Panc1 (cell line): ENCODE measurements around the gene RNGTT. TPM values are rescaled to one million over a fixed set of nuclear protein-coding genes. Genes with fewer than 3 reads are reported as not detected.

Source experiments
- ATAC-seq: fragments of 200-7000 bp; cut with Tn5 transposase; 2 replicates; pipeline ENCODE4 v1.9.1; 2020; ENCODE audit warnings: mild to moderate bottlenecking, moderate library complexity
- BruUV-seq: library from RNA; stranded (reverse); fragments of 400-500 nt; replicated peaks from 2 replicates; lab custom pipeline; 2021; lab: Mats Ljungman, UMichigan
- CTCF ChIA-PET: fragments of 300-600 bp; sonication (Branson Sonifier 250); formaldehyde crosslinking; loops from one replicate; lab custom pipeline; 2022; ENCODE audit warnings: antibody characterized with exemption; lab: Charles Lee
- POLR2A ChIA-PET: fragments of 300-600 bp; sonication (Branson Sonifier 250); formaldehyde crosslinking; loops from one replicate; lab custom pipeline; 2022; ENCODE audit warnings: antibody characterized with exemption; lab: Charles Lee
- DNase-seq: peaks from one replicate; pipeline ENCODE4 v3.0.0-alpha.2; 2010; ENCODE audit warnings: low read depth, low spot score
- H3K27ac ChIP-seq: 2 replicates; pipeline ENCODE4 v1.5.1; 2011; ENCODE audit warnings: mild to moderate bottlenecking, low read length, inconsistent platforms
- H3K27me3 ChIP-seq: fragments of 200-500 bp; sonication (Bioruptor generic); 2 replicates; pipeline ENCODE4 v1.6.0; 2014; ENCODE audit warnings: low read length, inconsistent platforms; ENCODE audit not compliant: control insufficient read depth, insufficient read depth
- H3K36me3 ChIP-seq: fragments of 200-500 bp; sonication (Bioruptor generic); 2 replicates; pipeline ENCODE4 v1.5.1; 2014; ENCODE audit warnings: inconsistent platforms, mild to moderate bottlenecking, low read length, moderate library complexity; ENCODE audit not compliant: control insufficient read depth, insufficient read depth
- H3K4me1 ChIP-seq: 2 replicates; pipeline ENCODE4 v1.5.1; 2011; ENCODE audit warnings: inconsistent platforms, mild to moderate bottlenecking, low read length, moderate library complexity; ENCODE audit not compliant: control insufficient read depth, insufficient read depth
- H3K4me3 ChIP-seq, 2 experiments: 2 replicates each; pipeline ENCODE4 v1.5.1; 2011 to 2012; ENCODE audit warnings: low read depth in 2 of 2, low read length in 2 of 2, mild to moderate bottlenecking in 2 of 2, inconsistent platforms in 1 of 2, moderate library complexity in 1 of 2
- H3K9me3 ChIP-seq: fragments of 200-500 bp; sonication (Bioruptor generic); 2 replicates; pipeline ENCODE4 v1.5.1; 2014; ENCODE audit warnings: low read depth, mild to moderate bottlenecking, inconsistent platforms, low read length, moderate library complexity; ENCODE audit not compliant: control insufficient read depth, insufficient read depth
- POLR2AphosphoS5 ChIP-seq: IDR thresholded peaks from 2 replicates; pipeline ENCODE4 v1.6.1; 2012; ENCODE audit warnings: mild to moderate bottlenecking, low read depth, low read length, moderate library complexity
- REST ChIP-seq, 2 experiments: IDR thresholded peaks; 2 replicates each; pipeline ENCODE4 v1.6.1; 2011 to 2012; ENCODE audit warnings: low read depth in 2 of 2, control low read depth in 1 of 2, low read length in 1 of 2, mild to moderate bottlenecking in 1 of 2, moderate library complexity in 1 of 2; ENCODE audit not compliant: insufficient read depth in 1 of 2
- SIN3A ChIP-seq: IDR thresholded peaks from 2 replicates; pipeline ENCODE4 v1.6.1; 2012; ENCODE audit warnings: low read depth, mild to moderate bottlenecking, low read length, moderate library complexity, borderline replicate concordance; ENCODE audit not compliant: insufficient read depth
- TCF7L2 ChIP-seq: IDR thresholded peaks from 2 replicates; pipeline ENCODE4 v1.6.1; 2011; ENCODE audit warnings: mild to moderate bottlenecking, low read depth, low read length, inconsistent platforms
- in situ Hi-C: cut with HindIII; loops from 2 replicates; pipeline ENCODE4 v1.10.0; 2016; ENCODE audit warnings: low sequenced_read_pairs, low pct_unique_long_range_greater_than_20kb
- intact Hi-C: fragments of 100-400 bp; cut with micrococcal nuclease; formaldehyde crosslinking; loops from one replicate; pipeline ENCODE4 v1.10.0; 2022; ENCODE audit not compliant: unreplicated experiment
- total RNA-seq: library from RNA; stranded (reverse); gene quantifications from one replicate; pipeline ENCODE4 v1.2.1, GENCODE V29; 2021; ENCODE audit not compliant: unreplicated experiment
- TF ChIP-seq, protein P1 (sequence below): fragments of 450-650 bp; IDR thresholded peaks from 2 replicates; pipeline ENCODE4 v1.5.1; 2017; ENCODE audit warnings: mild to moderate bottlenecking

Gene RNGTT
- total RNA-seq, 1 experiment from 2014 or later: 21.2 TPM

GRCh38 chr6:88616380-88616779, 347.0 kb downstream of the RNGTT start:
- in situ Hi-C loops: no loop called here
- ChIA-PET CTCF (no interaction called here), POLR2A (no interaction called here)
- Histone ChIP-seq H3K27ac (no peak overlapping the region), H3K4me1 (no peaks in the 10 kb centered on the region), H3K9me3 (no peaks in the 10 kb centered on the region), H3K36me3 (no peaks in the 10 kb centered on the region), H3K27me3 (no peaks in the 10 kb centered on the region), H3K4me3 (no peak overlapping the region)
- intact Hi-C loops: no loop called here
- ATAC-seq (no peak), DNase-seq (no peak)
- TF ChIP-seq REST (IDR thresholded peaks at IDR 0.05; ENCODE audit: insufficient read depth in 1 of 2, low read depth in 2 of 2, low read length in 1 of 2): no peak
- TF ChIP-seq, protein P1, sequence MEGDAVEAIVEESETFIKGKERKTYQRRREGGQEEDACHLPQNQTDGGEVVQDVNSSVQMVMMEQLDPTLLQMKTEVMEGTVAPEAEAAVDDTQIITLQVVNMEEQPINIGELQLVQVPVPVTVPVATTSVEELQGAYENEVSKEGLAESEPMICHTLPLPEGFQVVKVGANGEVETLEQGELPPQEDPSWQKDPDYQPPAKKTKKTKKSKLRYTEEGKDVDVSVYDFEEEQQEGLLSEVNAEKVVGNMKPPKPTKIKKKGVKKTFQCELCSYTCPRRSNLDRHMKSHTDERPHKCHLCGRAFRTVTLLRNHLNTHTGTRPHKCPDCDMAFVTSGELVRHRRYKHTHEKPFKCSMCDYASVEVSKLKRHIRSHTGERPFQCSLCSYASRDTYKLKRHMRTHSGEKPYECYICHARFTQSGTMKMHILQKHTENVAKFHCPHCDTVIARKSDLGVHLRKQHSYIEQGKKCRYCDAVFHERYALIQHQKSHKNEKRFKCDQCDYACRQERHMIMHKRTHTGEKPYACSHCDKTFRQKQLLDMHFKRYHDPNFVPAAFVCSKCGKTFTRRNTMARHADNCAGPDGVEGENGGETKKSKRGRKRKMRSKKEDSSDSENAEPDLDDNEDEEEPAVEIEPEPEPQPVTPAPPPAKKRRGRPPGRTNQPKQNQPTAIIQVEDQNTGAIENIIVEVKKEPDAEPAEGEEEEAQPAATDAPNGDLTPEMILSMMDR: no peak
- no peak for TF ChIP-seq TCF7L2
- TF ChIP-seq SIN3A: no peak
- TF ChIP-seq POLR2AphosphoS5: no peak
- no TSS peak for BruUV-seq

DNA sequence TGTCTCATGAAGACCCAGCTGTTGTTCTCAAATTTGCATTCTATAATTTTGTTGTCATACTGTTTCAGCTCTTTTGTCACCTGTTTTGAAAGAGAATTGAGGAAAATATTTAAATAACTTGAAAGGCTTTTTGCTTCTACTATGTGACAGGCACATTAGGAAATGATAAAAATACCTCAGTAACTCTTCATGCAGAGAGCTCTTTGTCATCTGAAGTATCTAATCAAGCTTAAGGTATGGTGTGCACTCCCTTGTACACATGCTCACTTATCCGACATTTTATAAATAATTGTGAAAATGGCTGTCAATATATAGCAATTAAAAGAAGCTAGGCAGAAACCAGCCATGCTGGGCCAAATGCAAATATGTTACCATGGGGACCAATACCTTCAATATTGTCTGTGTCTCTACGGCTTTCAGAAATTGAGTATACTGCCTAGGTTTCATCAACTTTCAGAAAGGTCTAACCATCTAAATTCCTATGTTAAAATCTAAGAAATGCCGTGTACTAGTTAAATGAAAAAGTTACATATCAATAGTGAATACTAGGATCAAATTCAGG, 349.0 kb downstream of the RNGTT start:
- H3K27me3 ChIP-seq: no peaks in the 10 kb centered on the region
- no peak for DNase-seq
- intact Hi-C loops: no loop called here
- no peak overlapping the region for H3K4me3 ChIP-seq
- no TSS peak for BruUV-seq
- H3K27ac ChIP-seq: no peak overlapping the region
- no peak for ATAC-seq
- CTCF ChIA-PET: no interaction called here
- POLR2A ChIA-PET: no interaction called here
- H3K9me3 ChIP-seq: no peaks in the 10 kb centered on the region
- in situ Hi-C loops: no loop called here
- H3K36me3 ChIP-seq: no peaks in the 10 kb centered on the region
- no peaks in the 10 kb centered on the region for H3K4me1 ChIP-seq
- TF ChIP-seq REST (IDR thresholded peaks at IDR 0.05; ENCODE audit: insufficient read depth in 1 of 2, low read depth in 2 of 2, low read length in 1 of 2): no peak
- TF ChIP-seq, protein P1: no peak
- no peak for TF ChIP-seq POLR2AphosphoS5
- no peak for TF ChIP-seq TCF7L2
- TF ChIP-seq SIN3A: no peak
